ENCODE results near the gene NFASC.

The NFASC gene

GRCh38 chr1:204853436-204853835 lies 17.2 kb upstream of the NFASC start:
- no peak for DNase-seq (ENCODE audit: low read depth in 2 of 2)
- TF ChIP-seq CTCF (IDR thresholded peaks at IDR 0.05; ENCODE audit: low read depth, low read length), result no peak
- no peak overlapping the region for H3K4me3 ChIP-seq (replicated peaks in 1 of 2; ENCODE audit: low read depth in 2 of 2, low read length in 2 of 2)

- no peak for TF ChIP-seq CTCF (IDR thresholded peaks at IDR 0.05; ENCODE audit: low read depth, low read length)
- H3K4me3 ChIP-seq (replicated peaks in 1 of 2; ENCODE audit: low read depth in 2 of 2, low read length in 2 of 2), result no peak overlapping the region
- DNase-seq (ENCODE audit: low read depth in 2 of 2), result no peak
Observed at GRCh38 chr1:204854286-204854685, 16.4 kb upstream of the NFASC start.

GRCh38 chr1:204858363-204858821 lies 12.3 kb upstream of the NFASC start:
- H3K4me3 ChIP-seq (replicated peaks in 1 of 2; ENCODE audit: low read depth in 2 of 2, low read length in 2 of 2), result no peak overlapping the region
- no peak for DNase-seq (ENCODE audit: low read depth in 2 of 2)
- TF ChIP-seq CTCF (IDR thresholded peaks at IDR 0.05; ENCODE audit: low read depth, low read length), result no peak

- no peak for DNase-seq (ENCODE audit: low read depth in 2 of 2)
- no peak overlapping the region for H3K4me3 ChIP-seq (replicated peaks in 1 of 2; ENCODE audit: low read depth in 2 of 2, low read length in 2 of 2)
- no peak for TF ChIP-seq CTCF (IDR thresholded peaks at IDR 0.05; ENCODE audit: low read depth, low read length)
Observed at GRCh38 chr1:204859861-204860267, 10.8 kb upstream of the NFASC start.

- H3K4me3 ChIP-seq (replicated peaks in 1 of 2; ENCODE audit: low read depth in 2 of 2, low read length in 2 of 2), result no peak overlapping the region
- no peak for TF ChIP-seq CTCF (IDR thresholded peaks at IDR 0.05; ENCODE audit: low read depth, low read length)
- DNase-seq (ENCODE audit: low read depth in 2 of 2), result no peak
Observed at GRCh38 chr1:204863024-204863423, 7.6 kb upstream of the NFASC start.

- TF ChIP-seq CTCF (IDR thresholded peaks at IDR 0.05; ENCODE audit: low read depth, low read length), result no peak
- no peak overlapping the region for H3K4me3 ChIP-seq (replicated peaks in 1 of 2; ENCODE audit: low read depth in 2 of 2, low read length in 2 of 2)
- no peak for DNase-seq (ENCODE audit: low read depth in 2 of 2)
Observed at GRCh38 chr1:204863730-204864129, 6.9 kb upstream of the NFASC start.

GRCh38 chr1:204866051-204866596 lies 4.5 kb upstream of the NFASC start:
- no peak for TF ChIP-seq CTCF (IDR thresholded peaks at IDR 0.05; ENCODE audit: low read depth, low read length)
- H3K4me3 ChIP-seq (replicated peaks in 1 of 2; ENCODE audit: low read depth in 2 of 2, low read length in 2 of 2), result no peak overlapping the region
- DNase-seq (ENCODE audit: low read depth in 2 of 2), result no peak
